Progenitor cell of endocrine pancreas (in vitro differentiated cells): ENCODE data around the gene LRRC14B. TPM values are rescaled to one million over a fixed set of nuclear protein-coding genes. Genes with fewer than 3 reads are reported as not detected.

Experiments used
- DNase-seq: peaks from one replicate; pipeline ENCODE4 v3.0.0; 2021; ENCODE audit warnings: low spot score; ENCODE audit not compliant: unreplicated experiment
- H3K27ac Mint-ChIP-seq: 2 replicates; pipeline ENCODE4 v1.8.0; 2021; ENCODE audit warnings: mild to moderate bottlenecking, moderate library complexity, mixed read lengths
- H3K27me3 Mint-ChIP-seq: 2 replicates; pipeline ENCODE4 v1.8.0; 2021; ENCODE audit warnings: mixed read lengths
- H3K36me3 Mint-ChIP-seq: 2 replicates; pipeline ENCODE4 v1.8.0; 2022; ENCODE audit warnings: mixed read lengths; ENCODE audit not compliant: insufficient read depth
- H3K4me1 Mint-ChIP-seq: 2 replicates; pipeline ENCODE4 v1.8.0; 2021; ENCODE audit warnings: low read depth, mixed read lengths
- H3K4me3 Mint-ChIP-seq: 2 replicates; pipeline ENCODE4 v1.8.0; 2021; ENCODE audit warnings: low read depth, mild to moderate bottlenecking, moderate library complexity, mixed read lengths
- H3K9me3 Mint-ChIP-seq: 2 replicates; pipeline ENCODE4 v1.8.0; 2021; ENCODE audit warnings: low read depth, mixed read lengths
- total RNA-seq: library from RNA; stranded (reverse); gene quantifications from 2 replicates; pipeline ENCODE4 v1.2.1, GENCODE V29; 2021
- TF ChIP-seq, protein P1 (sequence below): fragments of 200-600 bp; sonication (generic); IDR thresholded peaks from one replicate; pipeline ENCODE4 v1.5.0; 2021; ENCODE audit warnings: antibody characterized with exemption, mild to moderate bottlenecking; ENCODE audit not compliant: unreplicated experiment

The LRRC14B gene
- total RNA-seq, 1 donor from 2014 or later: not detected

GRCh38 chr5:172421-172820 is 18.9 kb upstream of the LRRC14B start:
- DNase-seq: no peak
- TF ChIP-seq, protein P1, sequence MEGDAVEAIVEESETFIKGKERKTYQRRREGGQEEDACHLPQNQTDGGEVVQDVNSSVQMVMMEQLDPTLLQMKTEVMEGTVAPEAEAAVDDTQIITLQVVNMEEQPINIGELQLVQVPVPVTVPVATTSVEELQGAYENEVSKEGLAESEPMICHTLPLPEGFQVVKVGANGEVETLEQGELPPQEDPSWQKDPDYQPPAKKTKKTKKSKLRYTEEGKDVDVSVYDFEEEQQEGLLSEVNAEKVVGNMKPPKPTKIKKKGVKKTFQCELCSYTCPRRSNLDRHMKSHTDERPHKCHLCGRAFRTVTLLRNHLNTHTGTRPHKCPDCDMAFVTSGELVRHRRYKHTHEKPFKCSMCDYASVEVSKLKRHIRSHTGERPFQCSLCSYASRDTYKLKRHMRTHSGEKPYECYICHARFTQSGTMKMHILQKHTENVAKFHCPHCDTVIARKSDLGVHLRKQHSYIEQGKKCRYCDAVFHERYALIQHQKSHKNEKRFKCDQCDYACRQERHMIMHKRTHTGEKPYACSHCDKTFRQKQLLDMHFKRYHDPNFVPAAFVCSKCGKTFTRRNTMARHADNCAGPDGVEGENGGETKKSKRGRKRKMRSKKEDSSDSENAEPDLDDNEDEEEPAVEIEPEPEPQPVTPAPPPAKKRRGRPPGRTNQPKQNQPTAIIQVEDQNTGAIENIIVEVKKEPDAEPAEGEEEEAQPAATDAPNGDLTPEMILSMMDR: no peak
- H3K27me3 Mint-ChIP-seq: no peaks in the 10 kb centered on the region

DNA sequence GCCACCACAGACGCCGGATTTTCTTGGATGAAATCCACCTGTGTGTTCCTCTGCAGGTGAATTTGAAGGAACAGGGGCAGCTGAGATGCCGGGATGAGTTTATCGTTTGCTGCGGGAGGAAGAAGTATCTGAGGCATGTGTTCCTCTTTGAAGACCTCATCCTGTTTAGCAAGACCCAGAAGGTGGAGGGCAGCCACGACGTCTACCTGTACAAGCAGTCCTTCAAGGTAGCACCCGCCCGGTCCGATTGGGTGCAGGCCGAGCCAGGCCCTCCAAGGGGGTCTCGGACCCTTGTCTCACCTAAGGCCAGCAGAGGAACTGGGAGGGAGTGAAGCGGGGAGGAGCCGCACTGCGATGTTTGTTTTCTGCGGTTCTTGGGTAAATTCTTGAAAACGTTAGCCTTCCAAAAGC is 18.4 kb upstream of the LRRC14B start:
- peaks cover 8% of the 10 kb centered on the region for H3K36me3 Mint-ChIP-seq
- H3K27me3 Mint-ChIP-seq: no peaks in the 10 kb centered on the region
- peaks cover 3% of the 10 kb centered on the region for H3K4me1 Mint-ChIP-seq
- H3K9me3 Mint-ChIP-seq: no peaks in the 10 kb centered on the region
- DNase-seq: no peak
- no peak overlapping the region for H3K4me3 Mint-ChIP-seq
- TF ChIP-seq, protein P1: no peak
- no peak overlapping the region for H3K27ac Mint-ChIP-seq

More at GRCh38 chr5:172421-172820, 18.9 kb upstream of the LRRC14B start:
- Mint-ChIP-seq H3K4me3 (no peak overlapping the region), H3K9me3 (no peaks in the 10 kb centered on the region), H3K36me3 (peaks cover 8% of the 10 kb centered on the region), H3K4me1 (peaks cover 3% of the 10 kb centered on the region), H3K27ac (no peak overlapping the region)

- Mint-ChIP-seq H3K36me3 (peaks cover 6% of the 10 kb centered on the region), H3K4me1 (peaks cover under 1% of the 10 kb centered on the region), H3K4me3 (no peak overlapping the region), H3K9me3 (no peaks in the 10 kb centered on the region), H3K27me3 (no peaks in the 10 kb centered on the region), H3K27ac (no peak overlapping the region)
- DNase-seq: no peak
- TF ChIP-seq, protein P1: no peak
Measured at GRCh38 chr5:173392-174290, 17.7 kb upstream of the LRRC14B start.

DNA sequence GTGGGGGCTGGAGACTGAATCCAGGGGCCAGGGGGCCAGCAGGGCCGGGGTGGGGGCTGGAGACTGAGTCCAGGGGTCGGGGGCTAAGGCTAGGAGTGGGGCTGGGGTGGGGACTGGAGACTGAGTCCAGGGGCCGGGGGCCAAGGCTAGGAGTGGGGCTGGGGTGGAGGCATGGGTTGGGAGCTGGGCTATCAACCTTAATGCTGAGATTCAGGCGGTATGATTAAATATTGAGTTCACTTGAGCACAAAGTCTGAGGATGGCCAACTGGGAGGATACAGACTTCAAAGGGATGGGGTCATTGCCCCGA is 17.0 kb upstream of the LRRC14B start:
- Mint-ChIP-seq H3K27me3 (no peaks in the 10 kb centered on the region), H3K27ac (no peak overlapping the region), H3K36me3 (peaks cover 7% of the 10 kb centered on the region), H3K9me3 (no peaks in the 10 kb centered on the region), H3K4me1 (no peaks in the 10 kb centered on the region), H3K4me3 (no peak overlapping the region)
- TF ChIP-seq, protein P1: no peak
- DNase-seq: no peak

GRCh38 chr5:174876-175465 is 16.3 kb upstream of the LRRC14B start:
- H3K36me3 Mint-ChIP-seq: peaks cover 10% of the 10 kb centered on the region

More at GRCh38 chr5:174876-175465, 16.3 kb upstream of the LRRC14B start:
- H3K9me3 Mint-ChIP-seq: no peaks in the 10 kb centered on the region
- DNase-seq: no peak
- H3K27ac Mint-ChIP-seq: peak overlapping the region; percentile 80
- TF ChIP-seq, protein P1: no peak
- no peak overlapping the region for H3K4me3 Mint-ChIP-seq
- no peaks in the 10 kb centered on the region for H3K4me1 Mint-ChIP-seq
- no peaks in the 10 kb centered on the region for H3K27me3 Mint-ChIP-seq
